ENCODE data around the gene SPEF2. TPM values are rescaled to one million over a fixed set of nuclear protein-coding genes. Genes with fewer than 3 reads are reported as not detected.

The SPEF2 gene
- total RNA-seq, 1 experiment from 2014 or later: 8.0 TPM

- no peaks in the 10 kb centered on the region for H3K9me3 Mint-ChIP-seq (ENCODE audit: low read depth, unreplicated experiment)
- H3K4me1 Mint-ChIP-seq (ENCODE audit: low read depth, unreplicated experiment): no peaks in the 10 kb centered on the region
- CTCF ChIA-PET: no interaction called here
- H3K27ac Mint-ChIP-seq (ENCODE audit: unreplicated experiment): no peak overlapping the region
- intact Hi-C loops (cut with micrococcal nuclease; ENCODE audit: unreplicated experiment): no loop called here
- no peaks in the 10 kb centered on the region for H3K36me3 Mint-ChIP-seq (ENCODE audit: insufficient read depth, unreplicated experiment)
- no TSS peak for BruUV-seq (replicated peaks)
- TF ChIP-seq CTCF (IDR thresholded peaks at IDR 0.05; ENCODE audit: unreplicated experiment): no peak
- H3K4me3 Mint-ChIP-seq (ENCODE audit: low read depth, unreplicated experiment): no peak overlapping the region
- H3K27me3 Mint-ChIP-seq (ENCODE audit: unreplicated experiment): no peaks in the 10 kb centered on the region
- no peak for DNase-seq
These were observed 153.6 kb downstream of the SPEF2 start for GRCh38 chr5:35771300-35771699.

GRCh38 chr5:35771839-35772238, 154.2 kb downstream of the SPEF2 start:
- BruUV-seq (replicated peaks): no TSS peak
- CTCF ChIA-PET: no interaction called here
- Mint-ChIP-seq H3K9me3 (ENCODE audit: low read depth, unreplicated experiment) (no peaks in the 10 kb centered on the region), H3K4me1 (ENCODE audit: low read depth, unreplicated experiment) (no peaks in the 10 kb centered on the region), H3K36me3 (ENCODE audit: insufficient read depth, unreplicated experiment) (no peaks in the 10 kb centered on the region), H3K27ac (ENCODE audit: unreplicated experiment) (no peak overlapping the region), H3K27me3 (ENCODE audit: unreplicated experiment) (no peaks in the 10 kb centered on the region), H3K4me3 (ENCODE audit: low read depth, unreplicated experiment) (no peak overlapping the region)
- intact Hi-C loops (cut with micrococcal nuclease; ENCODE audit: unreplicated experiment): no loop called here
- DNase-seq: no peak
- no peak for TF ChIP-seq CTCF (IDR thresholded peaks at IDR 0.05; ENCODE audit: unreplicated experiment)

- H3K27ac Mint-ChIP-seq (ENCODE audit: unreplicated experiment): no peak overlapping the region
- intact Hi-C loops (cut with micrococcal nuclease; ENCODE audit: unreplicated experiment): no loop called here
These were observed 156.3 kb downstream of the SPEF2 start for GRCh38 chr5:35773967-35774366.

GRCh38 chr5:35776757-35777156, 159.1 kb downstream of the SPEF2 start:
- no peak overlapping the region for H3K4me3 Mint-ChIP-seq (ENCODE audit: low read depth, unreplicated experiment)
- no peaks in the 10 kb centered on the region for H3K27me3 Mint-ChIP-seq (ENCODE audit: unreplicated experiment)
- H3K27ac Mint-ChIP-seq (ENCODE audit: unreplicated experiment): no peak overlapping the region
- H3K4me1 Mint-ChIP-seq (ENCODE audit: low read depth, unreplicated experiment): no peaks in the 10 kb centered on the region
- no peaks in the 10 kb centered on the region for H3K9me3 Mint-ChIP-seq (ENCODE audit: low read depth, unreplicated experiment)
- no peaks in the 10 kb centered on the region for H3K36me3 Mint-ChIP-seq (ENCODE audit: insufficient read depth, unreplicated experiment)
- intact Hi-C loops (cut with micrococcal nuclease; ENCODE audit: unreplicated experiment): loop anchor here (1.0 kb wide), 1 partner anchor 150 kb away; no protein-coding TSS in a partner anchor
- DNase-seq: no peak
- CTCF ChIA-PET: no interaction called here
- no peak for TF ChIP-seq CTCF (IDR thresholded peaks at IDR 0.05; ENCODE audit: unreplicated experiment)
- no TSS peak for BruUV-seq (replicated peaks)

More at GRCh38 chr5:35773967-35774366, 156.3 kb downstream of the SPEF2 start:
- no peaks in the 10 kb centered on the region for H3K36me3 Mint-ChIP-seq (ENCODE audit: insufficient read depth, unreplicated experiment)
- no peak for TF ChIP-seq CTCF (IDR thresholded peaks at IDR 0.05; ENCODE audit: unreplicated experiment)
- H3K4me3 Mint-ChIP-seq (ENCODE audit: low read depth, unreplicated experiment): no peak overlapping the region
- DNase-seq: no peak
- no peaks in the 10 kb centered on the region for H3K27me3 Mint-ChIP-seq (ENCODE audit: unreplicated experiment)
- no peaks in the 10 kb centered on the region for H3K4me1 Mint-ChIP-seq (ENCODE audit: low read depth, unreplicated experiment)
- no TSS peak for BruUV-seq (replicated peaks)
- H3K9me3 Mint-ChIP-seq (ENCODE audit: low read depth, unreplicated experiment): no peaks in the 10 kb centered on the region
- CTCF ChIA-PET: no interaction called here

Data from Calu3 (cell line).